ENCODE measurements around the gene ANO1.

DNA sequence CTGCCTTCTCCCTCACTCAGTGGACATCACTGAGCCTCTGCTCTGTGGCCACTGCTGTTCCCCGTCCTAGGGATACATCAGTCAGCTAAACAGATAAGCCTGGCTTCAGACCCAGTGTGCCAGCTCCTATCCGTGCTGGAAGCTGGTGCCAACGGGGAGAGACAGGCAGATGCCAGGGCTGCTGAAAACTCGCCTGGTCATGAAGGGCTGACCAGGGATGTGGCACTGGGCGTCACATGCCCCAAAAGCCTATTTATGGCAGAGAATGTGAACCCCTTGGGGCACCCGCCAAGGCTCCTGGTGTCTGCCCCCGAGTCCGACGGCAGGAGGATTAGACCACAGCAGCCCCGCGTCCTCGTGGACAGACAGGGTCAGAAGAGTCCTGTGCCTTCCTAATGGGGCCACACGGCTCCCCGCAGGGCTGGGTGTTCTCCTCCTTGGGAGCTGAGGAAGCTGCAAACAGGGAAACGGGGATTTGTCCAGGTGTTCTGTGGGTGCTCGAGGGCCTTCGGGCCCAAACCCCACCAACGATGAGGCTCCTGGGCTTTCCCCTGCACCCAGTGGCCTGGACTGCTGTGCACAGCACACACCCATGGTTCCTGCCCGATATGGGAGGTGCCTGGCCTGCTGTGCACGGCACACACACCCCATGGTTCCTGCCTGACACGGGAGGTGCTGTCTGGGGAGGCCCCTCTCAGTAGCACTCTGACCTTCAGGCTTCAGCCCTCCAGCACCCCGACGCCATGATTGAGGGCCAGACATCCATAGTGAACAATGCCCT, 19.9 kb downstream of the ANO1 start:
- TF ChIP-seq, protein P1, sequence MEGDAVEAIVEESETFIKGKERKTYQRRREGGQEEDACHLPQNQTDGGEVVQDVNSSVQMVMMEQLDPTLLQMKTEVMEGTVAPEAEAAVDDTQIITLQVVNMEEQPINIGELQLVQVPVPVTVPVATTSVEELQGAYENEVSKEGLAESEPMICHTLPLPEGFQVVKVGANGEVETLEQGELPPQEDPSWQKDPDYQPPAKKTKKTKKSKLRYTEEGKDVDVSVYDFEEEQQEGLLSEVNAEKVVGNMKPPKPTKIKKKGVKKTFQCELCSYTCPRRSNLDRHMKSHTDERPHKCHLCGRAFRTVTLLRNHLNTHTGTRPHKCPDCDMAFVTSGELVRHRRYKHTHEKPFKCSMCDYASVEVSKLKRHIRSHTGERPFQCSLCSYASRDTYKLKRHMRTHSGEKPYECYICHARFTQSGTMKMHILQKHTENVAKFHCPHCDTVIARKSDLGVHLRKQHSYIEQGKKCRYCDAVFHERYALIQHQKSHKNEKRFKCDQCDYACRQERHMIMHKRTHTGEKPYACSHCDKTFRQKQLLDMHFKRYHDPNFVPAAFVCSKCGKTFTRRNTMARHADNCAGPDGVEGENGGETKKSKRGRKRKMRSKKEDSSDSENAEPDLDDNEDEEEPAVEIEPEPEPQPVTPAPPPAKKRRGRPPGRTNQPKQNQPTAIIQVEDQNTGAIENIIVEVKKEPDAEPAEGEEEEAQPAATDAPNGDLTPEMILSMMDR (IDR thresholded peaks at IDR 0.05; ENCODE audit: low read length), result no peak
- TF ChIP-seq EZH2 (IDR thresholded peaks at IDR 0.05; ENCODE audit: borderline replicate concordance, low read length), result no peak
